Measurements from ENCODE around the gene TFAP2E.

- no peak for TF ChIP-seq POLR2A (IDR thresholded peaks at IDR 0.05)
- no peak for TF ChIP-seq CTCF (IDR thresholded peaks at IDR 0.05)
- TF ChIP-seq EP300 (IDR thresholded peaks at IDR 0.05), result no peak
These were observed 41.7 kb upstream of the TFAP2E start for GRCh38 chr1:35531368-35531767.

Data from ovary (tissue), 3 donors.